Anterior cingulate cortex (tissue), 58 donors: Measurements from ENCODE around the gene MSI2.

Experiments
- DNase-seq, 58 donors: peaks; one replicate each; lab custom pipeline; 2025; lab: John Stamatoyannopoulos, UW

MSI2 gene

GRCh38 chr17:57576744-57577143, 320.4 kb downstream of the MSI2 start:
- no peak for DNase-seq

GRCh38 chr17:57577751-57578607, 321.7 kb downstream of the MSI2 start:
- DNase-seq = peak in 28 of 58 donors; percentile 15 to 76 (median 37)

DNA sequence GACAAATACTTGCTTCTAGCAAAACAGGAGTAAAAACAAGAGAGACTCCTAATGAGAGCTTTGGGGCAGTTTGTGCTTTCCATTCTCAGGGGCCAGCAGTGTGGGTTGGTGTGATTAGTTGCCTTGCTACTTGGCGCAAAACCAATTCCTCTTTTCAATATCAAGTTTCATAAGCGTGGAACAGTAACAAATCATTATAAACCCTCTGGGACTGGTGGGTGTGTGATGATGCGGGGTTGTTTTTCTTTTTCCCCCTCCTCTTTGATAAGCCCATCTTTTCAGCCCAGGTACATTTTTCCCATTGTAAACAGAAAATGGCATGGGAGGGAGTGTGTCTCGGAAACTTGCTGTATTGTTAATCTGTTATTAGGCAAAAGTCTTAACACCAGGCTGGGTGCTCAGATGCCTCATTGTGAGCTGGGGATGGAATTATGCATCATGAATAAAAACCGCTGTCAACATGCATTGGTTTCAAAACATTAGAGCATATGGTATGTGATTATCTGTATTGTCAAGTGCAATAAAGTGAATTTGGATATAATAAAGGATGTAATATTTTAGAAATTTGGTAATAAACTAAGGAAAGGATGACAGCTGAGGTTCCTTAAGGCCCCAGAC, 322.4 kb downstream of the MSI2 start:
- no peak for DNase-seq

GRCh38 chr17:57579245-57579644, 322.9 kb downstream of the MSI2 start:
- no peak for DNase-seq

DNA sequence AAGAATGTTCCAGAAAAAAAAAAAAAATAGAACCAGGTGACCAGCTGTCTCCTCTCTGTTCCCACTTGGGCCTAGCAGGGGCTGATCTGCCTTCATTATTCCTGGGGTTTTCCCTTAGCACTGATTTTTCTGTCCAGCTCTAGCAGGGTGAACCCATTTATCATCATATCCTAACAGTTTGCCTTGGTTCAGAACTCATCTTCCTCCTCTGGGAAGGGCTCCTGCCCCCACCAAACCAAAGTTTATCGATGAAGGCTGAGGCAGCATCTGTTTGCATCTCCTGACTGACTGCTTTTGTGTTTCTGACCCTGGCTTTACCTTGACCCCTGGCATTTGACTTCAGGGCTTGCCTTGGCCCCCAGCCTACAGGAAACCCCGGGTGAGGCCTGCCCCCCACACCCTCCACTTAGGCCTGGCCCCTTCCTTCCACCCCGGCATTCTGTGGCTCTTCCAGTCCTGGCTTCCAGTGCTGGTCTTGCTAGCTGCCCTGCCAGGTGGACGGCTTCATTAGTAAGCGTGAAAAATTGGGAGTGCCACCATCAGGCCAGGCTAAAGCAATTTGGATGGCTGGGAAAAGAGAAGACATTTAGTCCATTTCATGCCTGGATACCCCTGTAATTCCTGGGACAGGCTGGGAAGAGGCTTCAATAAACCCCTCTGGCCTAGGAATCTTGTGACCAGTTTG, 323.9 kb downstream of the MSI2 start:
- DNase-seq = no peak

DNA sequence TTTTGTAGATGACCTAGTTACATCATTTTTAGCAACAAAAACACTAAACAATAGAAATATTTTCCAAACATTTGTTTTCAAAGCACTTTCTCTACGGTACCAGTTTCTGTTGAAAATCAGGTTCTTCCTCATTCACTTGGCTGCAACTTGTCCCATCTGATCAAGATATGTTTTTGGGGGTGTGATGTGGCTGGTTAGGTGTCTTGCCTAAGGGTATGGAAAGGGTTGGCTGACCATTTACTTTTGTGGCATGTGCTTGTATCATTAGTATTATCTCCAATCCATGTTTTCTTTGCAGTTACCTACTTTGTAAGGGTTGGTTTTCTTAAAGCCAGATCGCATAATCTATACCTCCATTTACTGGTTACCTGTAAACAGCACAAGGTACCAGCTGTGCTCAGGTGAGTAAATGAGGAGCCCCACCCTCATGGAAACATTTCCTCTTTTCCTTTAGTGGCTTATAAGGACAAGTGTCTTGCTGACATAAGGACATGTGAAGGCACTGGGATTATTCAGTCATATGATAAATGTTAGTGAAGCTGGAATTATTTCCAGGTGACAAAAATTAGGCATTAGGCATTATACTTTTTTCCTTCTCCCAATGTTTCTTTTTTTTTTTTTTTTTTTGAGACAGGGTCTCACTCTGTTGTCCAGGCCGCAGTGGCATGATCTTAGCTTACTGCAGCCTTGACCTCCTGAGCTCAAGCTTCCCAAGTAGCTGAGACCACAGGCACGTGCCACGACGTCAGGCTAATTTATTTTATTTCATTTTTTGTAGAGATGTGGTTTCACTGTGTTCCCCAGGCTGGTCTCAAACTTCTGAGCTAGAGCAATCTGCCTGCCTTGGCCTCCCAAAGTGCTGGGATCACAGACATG, 326.8 kb downstream of the MSI2 start:
- DNase-seq = no peak

DNA sequence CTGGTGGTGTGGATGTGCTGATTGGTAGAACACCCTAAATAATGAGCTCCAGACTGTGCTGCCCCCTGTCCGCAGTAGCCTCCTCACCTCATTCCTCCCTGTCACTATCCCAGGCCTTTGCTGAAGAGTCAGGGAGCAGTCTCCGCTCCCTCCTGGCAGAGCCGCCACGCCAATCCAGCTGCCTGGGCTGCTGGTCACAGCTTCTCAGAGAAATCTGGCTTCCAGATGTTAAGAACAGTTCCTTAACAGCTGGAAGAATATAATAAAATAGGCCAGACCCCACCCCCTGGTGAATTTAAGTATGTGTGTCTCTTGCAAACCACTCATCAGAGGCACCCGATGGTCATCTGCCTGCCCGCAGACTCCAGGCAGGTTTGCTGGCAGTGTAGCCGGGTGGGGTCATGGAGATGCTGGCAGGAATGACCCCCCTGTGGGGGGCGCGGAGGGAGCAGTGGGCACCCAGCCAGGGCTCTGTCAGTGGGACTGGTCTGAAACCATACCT, 327.8 kb downstream of the MSI2 start:
- no peak for DNase-seq

- peak in 1 of 58 donors; percentile 12 for DNase-seq
These were observed 329.2 kb downstream of the MSI2 start for GRCh38 chr17:57585341-57586195.

- peak in 1 of 58 donors; percentile 28 for DNase-seq
These were observed 329.9 kb downstream of the MSI2 start for GRCh38 chr17:57586196-57586740.

- DNase-seq = no peak
These were observed 330.4 kb downstream of the MSI2 start for GRCh38 chr17:57586742-57587141.

DNA sequence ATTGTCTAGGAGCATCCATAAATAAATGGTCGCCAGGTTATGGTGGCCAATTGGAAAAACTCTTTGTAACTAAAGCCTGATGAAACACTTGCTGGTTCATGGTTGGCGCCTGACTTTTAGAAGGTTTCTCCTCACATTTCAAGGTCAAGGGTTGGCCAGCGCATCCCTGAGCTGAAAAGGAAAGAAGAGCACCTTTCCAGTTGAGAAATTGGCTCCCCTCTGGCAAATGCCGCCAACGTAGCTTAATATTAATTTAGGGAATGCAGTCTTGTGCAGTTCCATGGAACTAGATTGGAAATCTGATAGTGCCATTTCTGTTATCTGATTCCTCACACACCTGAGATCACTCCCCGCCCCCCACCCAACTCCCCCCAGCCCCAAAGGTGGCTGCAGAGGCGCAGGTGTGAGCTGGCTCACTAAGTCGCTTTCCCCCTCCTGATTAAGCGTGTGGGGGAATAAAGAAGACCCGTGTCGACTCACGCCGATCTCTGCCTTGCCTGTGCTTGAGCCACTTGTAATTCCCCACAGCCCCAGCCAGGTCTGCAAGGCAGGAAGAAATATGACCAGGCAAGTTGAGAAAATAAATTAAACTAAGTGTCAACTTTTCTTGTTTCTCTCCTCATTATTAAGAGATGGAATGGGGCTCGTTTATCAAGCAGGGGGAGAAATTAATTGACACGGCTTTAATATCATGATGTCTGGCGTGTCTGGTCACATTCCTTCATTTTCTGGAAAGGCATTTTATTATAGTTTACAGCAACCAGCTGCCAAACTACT, 331.1 kb downstream of the MSI2 start:
- DNase-seq = no peak

DNA sequence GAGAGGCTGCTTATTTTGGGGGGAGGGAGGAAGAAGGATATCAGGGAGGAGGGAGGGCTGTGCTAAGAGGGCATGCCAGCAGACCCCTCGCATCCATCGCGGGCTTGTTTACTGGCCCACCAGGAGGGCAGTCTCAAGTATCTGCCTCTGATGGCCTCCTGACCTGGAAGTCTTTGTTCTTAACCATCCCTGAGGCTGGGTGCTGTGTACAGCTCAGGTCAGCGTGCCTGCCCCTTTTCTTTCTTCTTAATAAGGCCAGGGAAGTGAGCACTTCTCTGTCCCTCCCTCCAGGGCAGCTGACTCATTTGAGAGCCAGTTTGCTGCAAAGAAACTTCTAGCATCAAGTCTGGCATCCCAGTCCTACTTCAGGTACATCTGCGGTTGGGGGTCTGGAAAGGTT, 331.8 kb downstream of the MSI2 start:
- DNase-seq = no peak

DNA sequence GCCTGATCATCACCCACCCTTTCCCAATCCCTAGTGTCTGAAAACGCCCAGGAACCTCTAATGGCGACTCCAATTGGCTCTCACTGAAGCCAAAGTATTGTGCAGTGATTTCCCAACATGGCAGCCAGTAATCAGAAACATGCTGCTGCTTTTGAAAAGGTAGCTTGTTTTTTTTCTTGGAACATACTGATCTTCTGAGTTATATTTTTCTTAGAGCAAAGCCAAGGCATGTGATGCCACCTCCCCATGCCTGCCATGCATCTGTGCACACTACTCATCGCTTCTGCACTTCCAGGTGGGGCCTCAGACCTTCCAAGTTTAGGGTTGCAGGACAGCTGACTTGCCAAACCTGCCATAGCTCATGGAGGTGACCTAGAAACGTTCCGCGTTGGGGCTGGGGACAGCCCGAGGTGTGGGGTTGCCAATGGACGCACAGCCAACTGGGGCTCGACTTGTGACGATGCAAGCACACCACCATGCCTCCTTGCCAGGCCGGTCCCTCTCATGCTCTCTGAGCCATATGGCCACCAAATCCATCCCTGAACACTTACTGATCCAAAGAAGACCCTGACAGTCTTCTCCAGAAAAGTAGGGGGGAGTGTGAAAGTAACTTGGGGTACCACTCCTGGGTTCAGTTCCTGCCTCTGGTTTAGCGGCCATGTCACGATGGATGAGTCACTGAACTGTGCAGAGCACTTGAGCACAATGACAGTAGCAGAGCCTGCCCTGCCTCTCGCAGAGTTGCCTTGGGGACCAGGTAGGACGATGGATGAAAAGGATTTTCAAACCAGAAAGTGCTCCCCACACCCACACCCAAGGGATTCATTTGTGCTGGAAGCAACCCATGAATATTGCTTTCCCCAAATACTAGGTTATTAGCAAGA, 333.1 kb downstream of the MSI2 start:
- no peak for DNase-seq

DNA sequence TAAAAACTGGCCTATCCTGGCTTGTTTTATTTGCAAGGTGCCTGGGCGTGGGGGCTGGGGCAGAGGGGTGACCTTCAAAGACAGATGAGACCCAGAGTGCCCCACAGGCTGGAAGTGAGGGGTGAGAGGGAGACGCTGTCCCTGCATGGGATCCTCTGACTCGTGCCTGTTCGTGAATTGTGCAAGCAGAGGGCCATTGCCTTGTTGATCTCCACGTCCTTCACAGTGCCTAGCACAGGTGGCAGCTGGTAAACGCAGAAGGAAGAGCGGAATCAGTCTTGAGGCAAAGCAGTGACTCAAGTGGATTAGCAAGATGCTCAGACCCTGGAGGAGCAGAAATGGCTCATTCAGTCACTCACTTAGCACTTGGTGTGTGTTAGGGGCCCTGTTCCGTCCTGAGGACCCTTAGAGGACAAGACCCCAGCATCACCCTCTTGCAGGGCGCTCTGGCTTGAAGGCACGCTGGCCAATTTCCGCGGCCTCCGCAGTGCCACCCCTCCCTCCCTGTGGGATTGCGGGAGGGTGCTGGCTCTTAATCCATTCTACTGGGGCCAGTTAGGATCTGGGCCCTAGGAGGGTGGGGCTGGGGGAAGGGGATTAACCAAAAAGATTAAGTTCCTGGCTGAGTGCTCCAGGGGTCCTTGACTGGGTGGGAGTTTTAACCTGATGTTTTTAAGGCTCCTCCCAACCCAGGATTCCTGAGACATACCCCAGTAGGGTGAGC, 337.6 kb downstream of the MSI2 start:
- no peak for DNase-seq

- DNase-seq = no peak
These were observed 338.4 kb downstream of the MSI2 start for GRCh38 chr17:57594767-57595166.

GRCh38 chr17:57595426-57595825, 339.1 kb downstream of the MSI2 start:
- no peak for DNase-seq
